Loucy (cell line): ENCODE data around the gene EFNA3.

Experiments used
- H2AFZ ChIP-seq: fragments of 200-600 bp; sonication (generic); 2 replicates; pipeline ENCODE4 v1.6.0; 2016; ENCODE audit warnings: antibody characterized with exemption, mild to moderate bottlenecking, low read length, moderate library complexity
- H3F3A ChIP-seq: fragments of 200-600 bp; 2 replicates; pipeline ENCODE4 v1.6.0; 2016; ENCODE audit warnings: antibody characterized with exemption, low read depth, mild to moderate bottlenecking
- H3K27me3 ChIP-seq: fragments of 200-600 bp; sonication (generic); 2 replicates; pipeline ENCODE4 v1.6.1; 2014; ENCODE audit warnings: low read length, mild to moderate bottlenecking; ENCODE audit not compliant: insufficient read depth, poor library complexity, severe bottlenecking
- H3K36me3 ChIP-seq: fragments of 200-600 bp; sonication (generic); 2 replicates; pipeline ENCODE4 v1.6.1; 2016; ENCODE audit warnings: low read length; ENCODE audit not compliant: insufficient read depth
- H3K4me1 ChIP-seq: fragments of 200-600 bp; sonication (generic); 2 replicates; pipeline ENCODE4 v1.5.1; 2014; ENCODE audit warnings: low read length, mild to moderate bottlenecking; ENCODE audit not compliant: insufficient read depth, poor library complexity, severe bottlenecking
- H3K4me2 ChIP-seq: fragments of 200-600 bp; sonication (generic); 2 replicates; pipeline ENCODE4 v1.6.0; 2014; ENCODE audit warnings: antibody characterized with exemption, low read length, low read depth, mild to moderate bottlenecking; ENCODE audit not compliant: poor library complexity, severe bottlenecking
- H3K4me3 ChIP-seq: fragments of 200-600 bp; sonication (generic); 2 replicates; pipeline ENCODE4 v1.5.1; 2014; ENCODE audit warnings: low read length, mild to moderate bottlenecking, mixed read lengths; ENCODE audit not compliant: poor library complexity, severe bottlenecking
- H3K79me2 ChIP-seq: fragments of 200-600 bp; sonication (generic); 2 replicates; pipeline ENCODE4 v1.6.1; 2014; ENCODE audit warnings: low read length; ENCODE audit not compliant: insufficient read depth
- H3K9ac ChIP-seq: fragments of 200-600 bp; sonication (generic); 2 replicates; pipeline ENCODE4 v1.6.0; 2014; ENCODE audit warnings: mild to moderate bottlenecking, low read depth, low read length, moderate library complexity; ENCODE audit not compliant: poor library complexity, severe bottlenecking
- H3K9me2 ChIP-seq: fragments of 200-600 bp; sonication (generic); replicated peaks from 2 replicates; pipeline ENCODE4 v1.6.1; 2016; ENCODE audit warnings: low read depth, low read length, mixed read lengths
- H3K9me3 ChIP-seq: fragments of 200-600 bp; sonication (generic); 2 replicates; pipeline ENCODE4 v1.6.1; 2014; ENCODE audit warnings: mild to moderate bottlenecking, antibody characterized with exemption, low read length, low read depth; ENCODE audit not compliant: insufficient read depth
- H4K20me1 ChIP-seq: fragments of 200-600 bp; sonication (generic); 2 replicates; pipeline ENCODE4 v1.6.0; 2014; ENCODE audit warnings: antibody characterized with exemption, low read length, mild to moderate bottlenecking; ENCODE audit not compliant: insufficient read depth, poor library complexity, severe bottlenecking
- CTCF ChIP-seq: fragments of 200-600 bp; sonication (generic); conservative IDR thresholded peaks from 2 replicates; pipeline ENCODE4 v1.5.1; 2014; ENCODE audit warnings: mild to moderate bottlenecking, antibody characterized with exemption, low read length
- EZH2phosphoT487 ChIP-seq: fragments of 200-600 bp; IDR thresholded peaks from 2 replicates; pipeline ENCODE4 v1.6.1; 2018; ENCODE audit warnings: antibody characterized with exemption, mild to moderate bottlenecking, moderate library complexity, borderline replicate concordance

Gene EFNA3

DNA sequence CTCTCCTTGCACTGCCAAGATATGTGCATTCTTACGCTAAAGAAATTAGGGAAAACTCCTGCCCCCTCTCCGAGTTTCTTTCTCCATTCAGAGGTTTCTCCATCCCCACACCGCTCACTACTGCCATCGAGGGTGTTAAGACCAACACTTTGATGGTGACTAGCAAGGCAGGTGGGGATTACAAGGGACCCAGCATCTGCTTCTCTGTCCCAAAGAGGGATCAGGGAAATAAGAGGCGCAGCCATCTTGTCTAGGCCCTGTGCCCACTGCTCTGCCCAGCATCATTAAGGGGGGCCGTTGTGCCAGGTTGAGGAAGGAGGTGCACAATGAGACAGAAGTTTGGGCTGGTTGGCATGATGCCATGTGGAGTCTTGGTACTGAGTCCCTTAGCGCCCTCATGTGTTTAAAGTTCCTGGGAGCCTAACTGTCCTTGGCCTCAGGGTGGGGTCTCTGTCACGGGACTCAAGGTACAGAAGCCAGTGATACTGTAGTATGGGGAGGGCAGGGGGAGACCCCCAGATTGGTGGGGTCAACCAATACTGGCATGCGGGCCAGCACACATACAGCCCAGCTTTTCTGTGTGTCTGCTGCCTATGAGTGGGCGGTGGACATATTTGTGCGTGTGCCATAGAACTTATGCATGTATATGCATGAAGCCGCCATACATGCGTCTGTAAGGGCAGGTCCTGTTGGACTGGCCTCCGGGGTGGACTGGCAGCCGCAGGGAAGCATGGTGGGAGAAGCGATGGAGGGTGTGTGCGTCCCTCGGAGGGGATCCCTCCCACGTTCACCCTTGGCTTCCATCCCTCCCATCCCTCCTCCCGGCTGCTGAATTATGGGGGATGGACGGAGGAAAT is 5.5 kb downstream of the EFNA3 start:
- TF ChIP-seq CTCF, result peak; percentile 57
- TF ChIP-seq EZH2phosphoT487, result no peak
- Histone ChIP-seq H2AFZ (no peak overlapping the region), H3K9ac (no peak overlapping the region), H3K4me3 (peak overlapping the region; percentile 82), H3K9me2 (no peaks in the 10 kb centered on the region), H3K27me3 (no peaks in the 10 kb centered on the region), H3K36me3 (no peaks in the 10 kb centered on the region), H4K20me1 (peaks cover 5% of the 10 kb centered on the region), H3K4me1 (peaks cover 41% of the 10 kb centered on the region), H3K4me2 (peak overlapping the region; percentile 78), H3K9me3 (no peaks in the 10 kb centered on the region), H3F3A (peaks cover 13% of the 10 kb centered on the region; the same call in 1 of the 2 replicates), H3K79me2 (peaks cover 9% of the 10 kb centered on the region; the same call in 1 of the 2 replicates)

GRCh38 chr1:155084722-155085503 is 6.3 kb downstream of the EFNA3 start:
- Histone ChIP-seq H3F3A (peaks cover 13% of the 10 kb centered on the region; the same call in 1 of the 2 replicates), H3K27me3 (no peaks in the 10 kb centered on the region), H3K9me2 (no peaks in the 10 kb centered on the region), H3K9me3 (no peaks in the 10 kb centered on the region), H2AFZ (peak overlapping the region; percentile 98), H4K20me1 (peaks cover 5% of the 10 kb centered on the region), H3K36me3 (no peaks in the 10 kb centered on the region), H3K4me2 (peak overlapping the region; percentile 100), H3K79me2 (peaks cover 9% of the 10 kb centered on the region; the same call in 1 of the 2 replicates), H3K9ac (peak overlapping the region; percentile 79), H3K4me3 (peak overlapping the region; percentile 82), H3K4me1 (peaks cover 40% of the 10 kb centered on the region)
- TF ChIP-seq EZH2phosphoT487 (no peak), CTCF (peak; percentile 84)

DNA sequence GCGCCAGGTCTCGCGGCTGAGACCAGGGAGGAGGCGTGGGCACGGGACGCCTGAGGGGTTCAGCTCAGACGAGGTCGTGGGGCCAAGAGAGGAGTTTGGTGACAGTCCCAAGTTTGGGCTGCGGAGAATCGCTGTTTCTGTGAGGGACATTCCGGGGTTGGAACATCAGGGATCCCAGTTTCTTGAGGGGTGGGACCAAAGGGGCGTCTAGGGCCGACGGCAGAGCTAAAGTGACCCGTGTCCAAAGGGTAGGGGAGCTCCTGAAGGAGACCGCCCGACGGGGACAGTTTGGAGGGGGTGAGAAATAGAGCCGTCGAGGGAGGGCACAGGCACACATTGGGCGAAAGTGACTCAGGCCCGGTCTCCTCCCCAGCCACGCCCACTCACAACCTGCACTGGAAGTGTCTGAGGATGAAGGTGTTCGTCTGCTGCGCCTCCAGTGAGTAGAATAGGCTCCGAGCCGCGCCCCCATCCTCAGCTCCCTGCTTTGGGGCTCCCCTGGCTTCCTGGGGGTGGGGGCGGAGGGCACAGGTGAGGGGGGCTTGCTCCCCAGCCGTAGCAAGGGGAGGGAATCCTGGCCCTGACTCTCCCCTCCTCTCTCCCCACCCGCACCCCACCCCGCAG is 7.0 kb downstream of the EFNA3 start:
- Histone ChIP-seq H3K4me3 (peak overlapping the region; percentile 82), H3K27me3 (no peaks in the 10 kb centered on the region), H3K4me2 (peak overlapping the region; percentile 100), H3K36me3 (no peaks in the 10 kb centered on the region), H3K9me3 (no peaks in the 10 kb centered on the region), H3F3A (peaks cover 13% of the 10 kb centered on the region; the same call in 1 of the 2 replicates), H4K20me1 (peaks cover 5% of the 10 kb centered on the region), H3K4me1 (peaks cover 33% of the 10 kb centered on the region), H2AFZ (peak overlapping the region; percentile 98), H3K9me2 (no peaks in the 10 kb centered on the region), H3K79me2 (peaks cover 9% of the 10 kb centered on the region; the same call in 1 of the 2 replicates), H3K9ac (peak overlapping the region; percentile 79)
- TF ChIP-seq CTCF (no peak), EZH2phosphoT487 (no peak)
